ENCODE measurements around the gene PRKCZ. TPM values are rescaled to one million over a fixed set of nuclear protein-coding genes. Genes with fewer than 3 reads are reported as not detected.

PRKCZ gene
- polyA plus RNA-seq, 3 donors = 0.74 to 1.9 (median 1.4) TPM

- Mint-ChIP-seq H3K4me3 (peak overlapping the region in 1 of 2 donors; percentile 83), H3K36me3 (peaks cover 0 to 4% of the 10 kb centered on the region in 2 donors), H3K27ac (peak overlapping the region in 1 of 7 donors; percentile 63), H3K27me3 (ENCODE audit: low read depth in 3 of 3) (peaks cover 41 to 67% (median 57%) of the 10 kb centered on the region in 3 donors), H3K9me3 (peaks cover 0 to 12% (median 5%) of the 10 kb centered on the region in 7 donors), H3K4me1 (peaks cover 11% of the 10 kb centered on the region)
- no peaks in the 10 kb centered on the region for H3K79me2 ChIP-seq (ENCODE audit: insufficient read depth, low read length)
- H4K20me1 ChIP-seq (ENCODE audit: insufficient read depth, low read length) = no peaks in the 10 kb centered on the region
- H3K27ac ChIP-seq (ENCODE audit: low read depth in 1 of 2, low read length in 2 of 2) = no peak overlapping the region
- H3K4me1 ChIP-seq (ENCODE audit: control insufficient read depth in 1 of 2, insufficient read depth in 2 of 2, low read length in 2 of 2) = peaks cover 7 to 19% of the 10 kb centered on the region in 2 donors
- no peak overlapping the region for H3K9ac ChIP-seq (ENCODE audit: insufficient read depth, low read length, poor library complexity, severe bottlenecking)
- peaks cover 9 to 59% of the 10 kb centered on the region in 2 donors for H3K27me3 ChIP-seq (ENCODE audit: control insufficient read depth in 2 of 2, insufficient read depth in 2 of 2, low read length in 2 of 2)
- H3K4me2 ChIP-seq (replicated peaks; ENCODE audit: extremely low read depth, low read length, poor library complexity, severe bottlenecking) = no peak overlapping the region
- no peak overlapping the region for H2AFZ ChIP-seq (ENCODE audit: insufficient read depth, low read depth, low read length, poor library complexity, severe bottlenecking)
- 74% methylated on average over 14 of the region's 15 CpGs for WGBS (ENCODE audit: insufficient coverage)
- no peaks in the 10 kb centered on the region for H3K36me3 ChIP-seq (replicated peaks in 1 of 2; ENCODE audit: control insufficient read depth in 1 of 2, insufficient read depth in 2 of 2, low read length in 2 of 2)
- no peak for DNase-seq
- intact Hi-C loops (cut with micrococcal nuclease) = loop anchor here in 1 of 2 donors (5.0 kb wide), 2 partner anchors 83 to 103 kb away; no protein-coding TSS in a partner anchor
- H3K4me3 ChIP-seq (replicated peaks in 1 of 3; ENCODE audit: low read depth in 2 of 3, low read length in 3 of 3) = no peak overlapping the region
- no peaks in the 10 kb centered on the region for H3K9me3 ChIP-seq (replicated peaks in 1 of 2; ENCODE audit: control insufficient read depth in 1 of 2, insufficient read depth in 1 of 2, low read length in 2 of 2)
- TF ChIP-seq CTCF (IDR thresholded peaks at IDR 0.05) = no peak
Observed at GRCh38 chr1:2045468-2046173, 4.6 kb upstream of the PRKCZ start.

GRCh38 chr1:2046174-2046917, 3.9 kb upstream of the PRKCZ start:
- intact Hi-C loops (cut with micrococcal nuclease) = loop anchor here in 1 of 2 donors (5.0 kb wide), 2 partner anchors 84 to 104 kb away; no protein-coding TSS in a partner anchor
- H3K36me3 ChIP-seq (replicated peaks in 1 of 2; ENCODE audit: control insufficient read depth in 1 of 2, insufficient read depth in 2 of 2, low read length in 2 of 2) = no peaks in the 10 kb centered on the region
- H3K4me3 ChIP-seq (replicated peaks in 1 of 3; ENCODE audit: low read depth in 2 of 3, low read length in 3 of 3) = no peak overlapping the region
- Mint-ChIP-seq H3K9me3 (peaks cover 0 to 12% (median 5%) of the 10 kb centered on the region in 7 donors), H3K4me1 (peaks cover 11% of the 10 kb centered on the region), H3K27ac (no peak overlapping the region), H3K36me3 (peaks cover 0 to 4% of the 10 kb centered on the region in 2 donors), H3K4me3 (peak overlapping the region in 1 of 2 donors; percentile 83), H3K27me3 (ENCODE audit: low read depth in 3 of 3) (peaks cover 48 to 74% (median 59%) of the 10 kb centered on the region in 3 donors)
- H3K4me2 ChIP-seq (replicated peaks; ENCODE audit: extremely low read depth, low read length, poor library complexity, severe bottlenecking) = no peak overlapping the region
- peak; percentile 64 for TF ChIP-seq CTCF (IDR thresholded peaks at IDR 0.05)
- WGBS (ENCODE audit: insufficient coverage) = 44% methylated on average over 8 of the region's 20 CpGs
- peak; percentile 11 to 39 (median 25) for DNase-seq
- H3K4me1 ChIP-seq (ENCODE audit: control insufficient read depth in 1 of 2, insufficient read depth in 2 of 2, low read length in 2 of 2) = peaks cover 7 to 19% of the 10 kb centered on the region in 2 donors
- H3K27ac ChIP-seq (ENCODE audit: low read depth in 1 of 2, low read length in 2 of 2) = no peak overlapping the region
- H4K20me1 ChIP-seq (ENCODE audit: insufficient read depth, low read length) = no peaks in the 10 kb centered on the region
- H3K27me3 ChIP-seq (ENCODE audit: control insufficient read depth in 2 of 2, insufficient read depth in 2 of 2, low read length in 2 of 2) = peaks cover 9 to 65% of the 10 kb centered on the region in 2 donors
- H3K79me2 ChIP-seq (ENCODE audit: insufficient read depth, low read length) = no peaks in the 10 kb centered on the region
- H2AFZ ChIP-seq (ENCODE audit: insufficient read depth, low read depth, low read length, poor library complexity, severe bottlenecking) = no peak overlapping the region
- H3K9me3 ChIP-seq (replicated peaks in 1 of 2; ENCODE audit: control insufficient read depth in 1 of 2, insufficient read depth in 1 of 2, low read length in 2 of 2) = no peaks in the 10 kb centered on the region
- no peak overlapping the region for H3K9ac ChIP-seq (ENCODE audit: insufficient read depth, low read length, poor library complexity, severe bottlenecking)
